SJCRH30 (cell line): ENCODE data around the gene UBE2D1. TPM values are rescaled to one million over a fixed set of nuclear protein-coding genes. Genes with fewer than 3 reads are reported as not detected.

Experiments
- DNase-seq, 2 experiments: peaks; one replicate each; pipeline ENCODE4 v3.0.0-alpha.2; 2015 to 2020
- H3K27ac ChIP-seq: fragments of 250-450 bp; sonication (Bioruptor Pico); 2 replicates; pipeline ENCODE4 v1.5.1; 2020; ENCODE audit warnings: mild to moderate bottlenecking, moderate library complexity
- H3K27me3 ChIP-seq: fragments of 250-450 bp; sonication (Bioruptor Pico); 2 replicates; pipeline ENCODE4 v1.5.1; 2020; ENCODE audit warnings: mild to moderate bottlenecking, moderate library complexity
- H3K36me3 ChIP-seq: fragments of 250-450 bp; sonication (Bioruptor Pico); 2 replicates; pipeline ENCODE4 v1.5.1; 2020; ENCODE audit warnings: mild to moderate bottlenecking, moderate library complexity
- H3K4me1 ChIP-seq: fragments of 250-450 bp; sonication (Bioruptor Pico); 2 replicates; pipeline ENCODE4 v1.5.1; 2020; ENCODE audit warnings: mild to moderate bottlenecking, moderate library complexity
- H3K4me3 ChIP-seq: fragments of 250-450 bp; sonication (Bioruptor Pico); 2 replicates; pipeline ENCODE4 v1.5.1; 2020; ENCODE audit warnings: mild to moderate bottlenecking, moderate library complexity
- H3K9me3 ChIP-seq: fragments of 250-450 bp; sonication (Bioruptor Pico); replicated peaks from 2 replicates; pipeline ENCODE4 v1.5.1; 2020; ENCODE audit warnings: mild to moderate bottlenecking, moderate library complexity
- total RNA-seq: library from RNA; depleted of rRNA; stranded (reverse); fragments of >200 nt; shearing (Covaris generic); gene quantifications from 2 replicates; pipeline ENCODE4 v1.2.3, GENCODE V29; 2014

UBE2D1 gene
- total RNA-seq, 1 experiment from 2014 or later: 13.6 TPM

DNA sequence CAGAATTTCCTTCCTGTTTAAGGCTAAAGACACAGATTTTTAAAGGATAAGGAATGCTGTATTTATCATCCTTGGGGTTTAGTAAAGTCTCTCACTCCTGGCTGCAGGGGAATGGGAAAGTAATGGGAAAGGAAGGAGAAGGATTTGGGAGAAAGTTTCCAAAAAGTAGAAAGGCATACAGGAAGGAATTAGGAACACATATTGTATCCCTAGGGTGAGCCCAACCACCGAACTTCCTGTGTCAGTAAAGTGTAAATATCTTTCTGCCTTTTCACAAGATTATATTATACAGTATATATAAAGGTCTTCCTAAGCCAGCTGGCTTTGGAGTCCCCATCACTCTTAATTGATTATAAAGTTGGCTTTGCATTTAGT lies 12.0 kb upstream of the UBE2D1 start:
- H3K27me3 ChIP-seq: no peaks in the 10 kb centered on the region
- peaks cover 21% of the 10 kb centered on the region for H3K4me1 ChIP-seq
- DNase-seq: no peak
- H3K36me3 ChIP-seq: no peaks in the 10 kb centered on the region
- no peak overlapping the region for H3K4me3 ChIP-seq
- no peak overlapping the region for H3K27ac ChIP-seq
- H3K9me3 ChIP-seq: no peaks in the 10 kb centered on the region

- H3K4me3 ChIP-seq: no peak overlapping the region
- H3K27me3 ChIP-seq: no peaks in the 10 kb centered on the region
- H3K4me1 ChIP-seq: peaks cover 7% of the 10 kb centered on the region
- H3K9me3 ChIP-seq: no peaks in the 10 kb centered on the region
- no peaks in the 10 kb centered on the region for H3K36me3 ChIP-seq
- no peak for DNase-seq
- H3K27ac ChIP-seq: no peak overlapping the region
These were observed 7.8 kb upstream of the UBE2D1 start for GRCh38 chr10:58326967-58327381.

- H3K36me3 ChIP-seq: no peaks in the 10 kb centered on the region
- H3K27me3 ChIP-seq: no peaks in the 10 kb centered on the region
- no peak overlapping the region for H3K4me3 ChIP-seq
- no peaks in the 10 kb centered on the region for H3K4me1 ChIP-seq
- no peak overlapping the region for H3K27ac ChIP-seq
- no peak for DNase-seq
- H3K9me3 ChIP-seq: no peaks in the 10 kb centered on the region
These were observed 6.6 kb upstream of the UBE2D1 start for GRCh38 chr10:58328233-58328632.

DNA sequence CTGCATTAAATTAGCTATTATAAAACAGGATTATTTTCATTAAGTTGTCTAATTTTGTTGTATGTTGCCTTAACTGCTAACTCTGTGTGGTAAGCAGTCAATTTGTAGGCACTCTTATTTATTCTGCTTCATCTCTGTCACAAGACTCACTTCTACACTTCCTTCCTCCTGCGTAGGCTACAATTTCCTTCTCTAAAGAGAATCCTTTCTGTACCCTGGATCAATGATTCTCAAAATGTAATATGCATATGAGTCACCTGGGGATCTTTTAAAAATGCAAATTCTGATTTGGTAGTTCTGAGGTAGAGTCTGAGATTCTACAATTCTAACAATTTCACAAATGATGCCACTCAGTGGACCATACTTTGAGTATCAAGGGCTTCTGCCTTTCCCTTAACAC lies 4.4 kb upstream of the UBE2D1 start:
- no peaks in the 10 kb centered on the region for H3K27me3 ChIP-seq
- no peak overlapping the region for H3K4me3 ChIP-seq
- no peaks in the 10 kb centered on the region for H3K9me3 ChIP-seq
- H3K36me3 ChIP-seq: no peaks in the 10 kb centered on the region
- H3K4me1 ChIP-seq: no peaks in the 10 kb centered on the region
- H3K27ac ChIP-seq: no peak overlapping the region
- DNase-seq: no peak

DNA sequence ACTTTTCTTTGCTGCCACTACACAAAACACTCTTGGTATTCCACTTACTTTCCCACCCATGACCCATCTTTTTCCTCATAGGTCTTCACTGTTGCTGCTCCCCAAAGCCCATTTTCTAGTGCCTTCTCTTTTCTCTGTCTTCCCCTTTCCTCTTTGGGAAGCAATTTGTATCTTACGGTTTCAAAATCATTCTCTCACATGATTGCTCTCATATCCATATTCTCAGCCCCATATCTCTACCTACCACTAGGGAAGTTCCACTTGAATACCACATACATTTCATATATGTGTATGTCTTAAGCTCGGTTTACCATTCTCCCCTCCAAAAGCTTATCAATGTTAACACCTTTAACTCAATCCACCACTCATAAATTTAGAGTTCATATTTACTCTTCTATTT lies 3.2 kb upstream of the UBE2D1 start:
- H3K27me3 ChIP-seq: no peaks in the 10 kb centered on the region
- no peak for DNase-seq
- no peaks in the 10 kb centered on the region for H3K4me1 ChIP-seq
- no peaks in the 10 kb centered on the region for H3K9me3 ChIP-seq
- no peak overlapping the region for H3K27ac ChIP-seq
- no peaks in the 10 kb centered on the region for H3K36me3 ChIP-seq
- H3K4me3 ChIP-seq: no peak overlapping the region

DNA sequence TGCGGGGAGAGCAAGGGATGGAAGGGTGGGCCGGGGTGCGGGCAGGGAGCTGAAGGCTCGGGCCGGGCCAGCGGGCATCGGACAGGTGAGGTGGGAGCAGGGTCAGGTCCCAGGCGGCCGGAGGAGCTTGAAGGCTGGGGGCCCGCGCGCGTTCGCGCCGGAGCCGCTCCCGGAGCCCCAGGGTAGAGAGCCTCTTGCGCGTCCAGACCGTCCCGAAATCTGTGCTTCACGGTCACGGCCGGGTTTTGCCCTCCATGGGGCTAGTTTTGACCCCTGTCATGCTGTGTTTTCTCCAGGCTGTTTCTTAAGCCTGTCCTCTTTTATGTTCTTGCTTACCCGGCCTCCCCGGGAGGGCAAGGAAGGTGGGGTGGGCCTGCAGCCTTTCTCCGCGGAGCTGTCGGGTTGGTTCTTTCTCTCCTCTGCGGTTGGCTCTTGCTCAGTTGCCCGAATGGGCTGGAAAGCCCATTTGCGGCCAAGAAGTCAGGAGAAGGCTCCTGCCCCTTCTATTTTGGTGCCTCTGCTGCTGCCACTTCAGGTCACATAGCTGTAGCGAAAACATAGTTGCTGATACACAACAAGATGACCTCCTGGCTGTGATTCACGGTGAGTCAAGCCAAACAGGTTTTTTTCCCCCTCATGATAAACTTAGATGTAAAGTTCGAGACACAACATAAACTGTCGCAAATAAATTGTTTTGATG lies 650 bp downstream of the UBE2D1 start:
- H3K4me3 ChIP-seq: peak overlapping the region; percentile 77
- no peaks in the 10 kb centered on the region for H3K4me1 ChIP-seq
- no peaks in the 10 kb centered on the region for H3K9me3 ChIP-seq
- no peaks in the 10 kb centered on the region for H3K27me3 ChIP-seq
- no peaks in the 10 kb centered on the region for H3K36me3 ChIP-seq
- peak overlapping the region; percentile 23; the same call in 1 of the 2 replicates for H3K27ac ChIP-seq
- peak in 1 of 2 experiments; percentile 19 for DNase-seq

- H3K4me1 ChIP-seq: no peaks in the 10 kb centered on the region
- H3K36me3 ChIP-seq: no peaks in the 10 kb centered on the region
- no peak overlapping the region; the same call in 1 of the 2 replicates for H3K4me3 ChIP-seq
- no peak for DNase-seq
- H3K9me3 ChIP-seq: no peaks in the 10 kb centered on the region
- no peak overlapping the region for H3K27ac ChIP-seq
- H3K27me3 ChIP-seq: no peaks in the 10 kb centered on the region
These were observed 1.4 kb downstream of the UBE2D1 start for GRCh38 chr10:58336242-58336641.

DNA sequence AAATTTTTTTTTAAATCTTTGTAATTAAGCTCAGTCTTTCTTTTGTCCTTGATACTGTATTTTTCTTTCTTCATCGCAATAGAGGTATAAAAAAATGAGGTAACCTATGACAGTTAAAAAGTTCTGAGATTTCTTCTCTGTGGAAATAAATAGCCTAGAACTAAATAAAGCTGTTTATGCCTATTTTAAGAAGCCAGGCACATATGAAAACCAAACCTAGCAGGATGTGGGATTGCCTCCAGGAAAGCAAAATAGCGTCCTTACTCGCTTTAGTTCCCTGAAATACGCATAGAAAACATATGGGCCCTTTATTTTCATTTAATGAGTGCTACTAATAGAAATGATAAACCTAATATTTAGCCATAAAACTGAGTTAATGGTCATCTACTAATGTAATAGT lies 6.6 kb downstream of the UBE2D1 start:
- H3K27me3 ChIP-seq: no peaks in the 10 kb centered on the region
- no peak overlapping the region for H3K27ac ChIP-seq
- H3K4me1 ChIP-seq: no peaks in the 10 kb centered on the region
- no peaks in the 10 kb centered on the region for H3K36me3 ChIP-seq
- no peaks in the 10 kb centered on the region for H3K9me3 ChIP-seq
- no peak overlapping the region for H3K4me3 ChIP-seq
- DNase-seq: no peak

DNA sequence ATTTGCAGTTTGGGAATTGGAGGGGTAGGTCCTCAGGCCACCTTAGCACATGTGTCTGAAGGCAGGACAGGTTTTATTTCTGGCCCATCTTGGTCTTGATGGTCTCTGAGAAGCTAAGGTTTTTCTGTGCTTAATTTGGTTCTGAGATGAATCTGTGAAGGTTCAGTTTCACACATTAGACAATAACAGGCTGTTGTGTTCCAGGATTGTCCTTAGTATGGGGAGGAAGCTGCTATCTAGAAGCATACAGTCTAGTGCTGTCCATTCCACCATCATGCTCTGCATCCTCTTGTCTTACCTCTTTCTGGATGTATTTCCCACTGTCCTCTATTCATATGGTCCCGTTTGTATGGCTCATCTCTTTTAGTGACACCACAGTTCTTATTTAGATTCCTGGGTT lies 7.1 kb downstream of the UBE2D1 start:
- no peak for DNase-seq
- Histone ChIP-seq H3K9me3 (no peaks in the 10 kb centered on the region), H3K27me3 (no peaks in the 10 kb centered on the region), H3K27ac (no peak overlapping the region), H3K4me1 (no peaks in the 10 kb centered on the region), H3K4me3 (no peak overlapping the region), H3K36me3 (no peaks in the 10 kb centered on the region)

DNA sequence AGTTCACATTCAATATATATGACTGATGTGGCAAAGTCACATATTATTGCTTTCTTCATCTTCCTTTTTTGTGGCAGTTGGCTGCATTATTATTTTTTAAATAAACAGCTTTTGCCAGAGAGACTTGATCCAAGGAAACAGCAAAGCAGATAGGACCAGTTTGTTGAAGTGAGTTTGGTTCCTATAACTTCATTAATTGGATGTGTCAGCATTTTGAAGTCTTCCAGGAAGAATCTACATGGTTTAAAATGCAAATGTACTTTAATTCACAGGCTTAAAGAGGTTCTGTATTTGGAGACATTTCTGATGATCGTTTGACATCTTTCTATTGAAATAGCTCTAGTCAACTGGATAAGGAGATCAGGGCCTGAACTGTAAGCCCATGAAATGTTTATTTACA lies 13.2 kb downstream of the UBE2D1 start:
- no peak for DNase-seq
- H3K27ac ChIP-seq: no peak overlapping the region
- no peaks in the 10 kb centered on the region for H3K36me3 ChIP-seq
- peaks cover 8% of the 10 kb centered on the region; the same call in 1 of the 2 replicates for H3K4me1 ChIP-seq
- no peaks in the 10 kb centered on the region for H3K9me3 ChIP-seq
- no peaks in the 10 kb centered on the region for H3K27me3 ChIP-seq
- no peak overlapping the region for H3K4me3 ChIP-seq

GRCh38 chr10:58348571-58349033 lies 13.8 kb downstream of the UBE2D1 start:
- Histone ChIP-seq H3K27me3 (no peaks in the 10 kb centered on the region), H3K36me3 (no peaks in the 10 kb centered on the region), H3K9me3 (no peaks in the 10 kb centered on the region), H3K27ac (no peak overlapping the region), H3K4me3 (no peak overlapping the region), H3K4me1 (peaks cover 10% of the 10 kb centered on the region; the same call in 1 of the 2 replicates)
- peak; percentile 5 to 24 for DNase-seq

DNA sequence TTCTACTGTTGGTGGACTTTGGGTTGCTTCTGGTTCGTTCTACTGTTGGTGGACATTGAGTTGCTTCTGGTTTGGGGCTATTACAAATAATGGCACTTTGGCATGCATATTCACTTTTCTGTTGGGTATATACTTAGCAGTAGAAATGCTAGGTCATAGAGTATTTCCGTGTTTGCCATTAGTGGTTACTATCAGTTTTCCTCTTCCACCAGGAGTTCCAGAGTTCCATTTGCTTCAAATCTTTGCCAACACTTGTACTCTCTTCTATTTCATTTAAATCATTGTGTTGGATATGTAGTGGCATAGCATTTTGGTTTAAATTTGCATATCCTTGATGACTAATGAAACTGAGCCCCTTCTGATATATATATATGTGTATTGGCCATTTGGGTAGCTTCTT lies 15.2 kb downstream of the UBE2D1 start:
- H3K27me3 ChIP-seq: no peaks in the 10 kb centered on the region
- no peak for DNase-seq
- no peak overlapping the region for H3K27ac ChIP-seq
- H3K36me3 ChIP-seq: no peaks in the 10 kb centered on the region
- H3K4me1 ChIP-seq: peaks cover 10% of the 10 kb centered on the region; the same call in 1 of the 2 replicates
- no peaks in the 10 kb centered on the region for H3K9me3 ChIP-seq
- no peak overlapping the region for H3K4me3 ChIP-seq

GRCh38 chr10:58350619-58351323 lies 16.0 kb downstream of the UBE2D1 start:
- H3K27me3 ChIP-seq: no peaks in the 10 kb centered on the region
- H3K4me3 ChIP-seq: no peak overlapping the region
- H3K27ac ChIP-seq: no peak overlapping the region
- no peaks in the 10 kb centered on the region for H3K9me3 ChIP-seq
- DNase-seq: no peak
- H3K4me1 ChIP-seq: peaks cover 10% of the 10 kb centered on the region; the same call in 1 of the 2 replicates
- no peaks in the 10 kb centered on the region for H3K36me3 ChIP-seq

DNA sequence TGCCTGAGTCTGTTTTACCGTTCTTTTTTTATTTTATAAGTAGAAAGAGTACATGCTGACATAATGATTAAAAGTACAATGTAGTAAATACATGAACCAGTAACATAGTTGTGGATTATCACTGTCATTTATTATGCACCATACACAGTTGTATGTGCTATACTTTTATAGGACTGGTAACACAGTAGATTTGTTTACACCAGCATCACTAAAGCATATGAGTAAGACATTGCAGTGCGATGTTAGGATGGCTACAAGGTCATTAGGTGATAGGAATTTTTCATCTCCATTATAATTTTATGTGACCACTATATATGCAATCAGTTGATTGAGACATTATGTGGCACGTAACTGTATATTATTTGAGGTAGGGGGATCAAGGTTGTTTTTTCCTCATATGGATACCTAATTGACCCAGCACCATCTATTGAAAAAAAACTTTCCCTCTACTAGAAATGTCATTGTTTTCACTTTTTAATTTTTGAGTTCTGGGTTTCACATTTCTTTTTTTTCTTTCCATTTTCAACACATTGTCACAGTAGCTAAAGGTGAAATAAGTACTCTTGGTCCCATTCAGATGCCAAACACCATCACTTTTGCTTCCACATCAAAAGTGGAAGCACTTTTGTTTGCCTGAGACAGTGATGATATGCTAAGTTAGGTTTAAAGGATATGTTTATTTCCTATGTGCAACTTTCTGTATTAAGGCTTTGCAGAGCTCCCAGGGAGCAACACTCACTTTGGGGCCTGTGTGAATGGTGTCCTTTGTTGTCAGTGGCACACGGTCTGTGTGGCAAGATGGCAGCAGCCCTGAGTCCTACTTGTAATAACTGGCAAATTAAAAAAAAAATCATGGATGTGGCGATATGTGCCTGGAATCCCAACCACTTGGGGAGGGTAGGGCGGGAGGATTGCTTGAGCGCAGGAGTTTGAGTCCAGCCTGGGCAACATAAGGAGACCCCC lies 17.1 kb downstream of the UBE2D1 start:
- Histone ChIP-seq H3K9me3 (no peaks in the 10 kb centered on the region), H3K4me3 (no peak overlapping the region), H3K27me3 (no peaks in the 10 kb centered on the region), H3K36me3 (no peaks in the 10 kb centered on the region), H3K27ac (no peak overlapping the region), H3K4me1 (peaks cover 10% of the 10 kb centered on the region; the same call in 1 of the 2 replicates)
- DNase-seq: no peak
